HepG2 (cell line): ENCODE data around the gene ORC2. TPM values are rescaled to one million over a fixed set of nuclear protein-coding genes. Genes with fewer than 3 reads are reported as not detected.

Experiments used
- ETV6 ChIP-seq: sonication (generic); formaldehyde crosslinking; conservative IDR thresholded peaks from 2 replicates; pipeline ENCODE4 v1.4.0; 2020; ENCODE audit warnings: missing genetic modification reagents
- FOXA3 ChIP-seq: IDR thresholded peaks from 2 replicates; pipeline ENCODE4 v1.6.1; 2016; ENCODE audit warnings: missing genetic modification reagents, missing compliant biosample characterization
- FOXK1 ChIP-seq: sonication (generic); formaldehyde crosslinking; IDR thresholded peaks from 2 replicates; pipeline ENCODE4 v1.4.0; 2020; ENCODE audit warnings: low read depth, missing genetic modification reagents, borderline replicate concordance
- FOXP1 ChIP-seq, 2 experiments: fragments of 450-650 bp in 1 of 2; IDR thresholded peaks; 2 replicates each; pipeline ENCODE4 v1.6.1; 2017 to 2018; ENCODE audit warnings: antibody characterized with exemption in 1 of 2
- GZF1 ChIP-seq: sonication (generic); formaldehyde crosslinking; IDR thresholded peaks from 2 replicates; pipeline ENCODE4 v1.5.1; 2020; ENCODE audit warnings: mild to moderate bottlenecking, missing genetic modification reagents
- KMT2B ChIP-seq: IDR thresholded peaks from 2 replicates; pipeline ENCODE4 v1.6.1; 2016; ENCODE audit warnings: missing genetic modification reagents, missing compliant biosample characterization
- MIER3 ChIP-seq: IDR thresholded peaks from 2 replicates; pipeline ENCODE4 v1.6.1; 2016; ENCODE audit warnings: missing compliant biosample characterization, borderline replicate concordance
- MXD4 ChIP-seq: IDR thresholded peaks from 2 replicates; pipeline ENCODE4 v1.6.1; 2016; ENCODE audit warnings: mild to moderate bottlenecking, missing biosample characterization, missing genetic modification reagents
- NFATC3 ChIP-seq: sonication (generic); formaldehyde crosslinking; IDR thresholded peaks from 2 replicates; pipeline ENCODE4 v1.5.1; 2020; ENCODE audit warnings: mild to moderate bottlenecking, missing genetic modification reagents
- NONO ChIP-seq, 2 experiments: fragments of 450-650 bp in 1 of 2; sonication (generic) in 1 of 2; formaldehyde crosslinking in 1 of 2; IDR thresholded peaks in 1 of 2; conservative IDR thresholded peaks in 1 of 2; 2 replicates each; pipeline versions ENCODE4 v1.6.1 to v1.8.0; 2017 to 2022; ENCODE audit warnings: mild to moderate bottlenecking in 1 of 2, missing genetic modification reagents in 1 of 2, moderate library complexity in 1 of 2
- PAXIP1 ChIP-seq: sonication (generic); formaldehyde crosslinking; conservative IDR thresholded peaks from 2 replicates; pipeline ENCODE4 v1.4.0; 2020; ENCODE audit warnings: mild to moderate bottlenecking, missing genetic modification reagents, moderate library complexity
- PHF8 ChIP-seq: sonication (generic); formaldehyde crosslinking; IDR thresholded peaks from 2 replicates; pipeline ENCODE4 v1.5.0; 2020; ENCODE audit warnings: missing genetic modification reagents
- RCOR2 ChIP-seq: IDR thresholded peaks from 2 replicates; pipeline ENCODE4 v1.6.1; 2016; ENCODE audit warnings: missing biosample characterization, missing genetic modification reagents
- RELA ChIP-seq: sonication (generic); formaldehyde crosslinking; IDR thresholded peaks from 2 replicates; pipeline ENCODE4 v1.4.0; 2020; ENCODE audit warnings: missing genetic modification reagents
- SOX6 ChIP-seq, 2 experiments: fragments of 450-650 bp in 1 of 2; sonication (generic) in 1 of 2; formaldehyde crosslinking in 1 of 2; IDR thresholded peaks; 2 replicates each; pipeline versions ENCODE4 v1.4.0 to v1.6.1; 2017 to 2020; ENCODE audit warnings: antibody characterized with exemption in 1 of 2, mild to moderate bottlenecking in 1 of 2, missing genetic modification reagents in 1 of 2
- THAP7 ChIP-seq: sonication (generic); formaldehyde crosslinking; IDR thresholded peaks from 2 replicates; pipeline ENCODE4 v1.8.1; 2023; ENCODE audit warnings: mild to moderate bottlenecking, missing genetic modification reagents
- WIZ ChIP-seq: sonication (generic); formaldehyde crosslinking; IDR thresholded peaks from 2 replicates; pipeline ENCODE4 v1.5.1; 2020; ENCODE audit warnings: mild to moderate bottlenecking, missing genetic modification reagents
- ZNF326 ChIP-seq: sonication (generic); formaldehyde crosslinking; IDR thresholded peaks from 2 replicates; pipeline ENCODE4 v1.4.0; 2020; ENCODE audit warnings: missing genetic modification reagents, borderline replicate concordance
- ZNF34 ChIP-seq: sonication (generic); formaldehyde crosslinking; IDR thresholded peaks from 2 replicates; pipeline ENCODE4 v1.4.0; 2020; ENCODE audit warnings: mild to moderate bottlenecking, missing genetic modification reagents, borderline replicate concordance
- ZNF629 ChIP-seq: sonication (generic); formaldehyde crosslinking; conservative IDR thresholded peaks from 2 replicates; pipeline ENCODE4 v1.5.0; 2020; ENCODE audit warnings: missing genetic modification reagents
- ZNF678 ChIP-seq: sonication (generic); formaldehyde crosslinking; IDR thresholded peaks from 2 replicates; pipeline ENCODE4 v1.4.0; 2020; ENCODE audit warnings: mild to moderate bottlenecking, missing genetic modification reagents
- ZNF7 ChIP-seq: IDR thresholded peaks from 2 replicates; pipeline ENCODE4 v1.6.1; 2016; ENCODE audit warnings: missing biosample characterization, missing genetic modification reagents
- ZNF724P ChIP-seq: sonication (generic); formaldehyde crosslinking; IDR thresholded peaks from 2 replicates; pipeline ENCODE4 v1.8.0; 2022; ENCODE audit warnings: missing genetic modification reagents, borderline replicate concordance
- polyA plus RNA-seq, 8 experiments: library from polyadenylated mRNA; depleted of rRNA in 3 of 8; stranded (reverse) in 7 of 8; unstranded in 1 of 8; fragments of >200 nt; fragmentation: Illumina TruSeq in 4 of 8; extraction: Trizol in 4 of 8; gene quantifications; 2 replicates each; pipeline versions ENCODE4 v1.2.1 to v1.2.3, GENCODE V29; 2011 to 2016; ENCODE audit warnings: low read depth in 4 of 8, missing spikeins in 1 of 8, mixed read lengths in 1 of 8; ENCODE audit not compliant: insufficient read depth in 1 of 8
- total RNA-seq, 5 experiments: library from RNA; depleted of rRNA; stranded (reverse); fragments of >200 nt; fragmentation: Illumina TruSeq; extraction: Trizol; gene quantifications; 2 replicates each; pipeline ENCODE4 v1.2.3, GENCODE V29; 2016; ENCODE audit warnings: low read depth in 1 of 5
- TF ChIP-seq, protein P1 (sequence below): IDR thresholded peaks from 2 replicates; pipeline ENCODE4 v1.6.1; 2016; ENCODE audit warnings: missing biosample characterization, missing genetic modification reagents, low read depth

Gene ORC2
- total and polyA plus RNA-seq, 2 of the 13 experiments (the other 11 are each of a cell fraction or from before 2014, with no cell fraction given), result 19.3 to 73.5 TPM

DNA sequence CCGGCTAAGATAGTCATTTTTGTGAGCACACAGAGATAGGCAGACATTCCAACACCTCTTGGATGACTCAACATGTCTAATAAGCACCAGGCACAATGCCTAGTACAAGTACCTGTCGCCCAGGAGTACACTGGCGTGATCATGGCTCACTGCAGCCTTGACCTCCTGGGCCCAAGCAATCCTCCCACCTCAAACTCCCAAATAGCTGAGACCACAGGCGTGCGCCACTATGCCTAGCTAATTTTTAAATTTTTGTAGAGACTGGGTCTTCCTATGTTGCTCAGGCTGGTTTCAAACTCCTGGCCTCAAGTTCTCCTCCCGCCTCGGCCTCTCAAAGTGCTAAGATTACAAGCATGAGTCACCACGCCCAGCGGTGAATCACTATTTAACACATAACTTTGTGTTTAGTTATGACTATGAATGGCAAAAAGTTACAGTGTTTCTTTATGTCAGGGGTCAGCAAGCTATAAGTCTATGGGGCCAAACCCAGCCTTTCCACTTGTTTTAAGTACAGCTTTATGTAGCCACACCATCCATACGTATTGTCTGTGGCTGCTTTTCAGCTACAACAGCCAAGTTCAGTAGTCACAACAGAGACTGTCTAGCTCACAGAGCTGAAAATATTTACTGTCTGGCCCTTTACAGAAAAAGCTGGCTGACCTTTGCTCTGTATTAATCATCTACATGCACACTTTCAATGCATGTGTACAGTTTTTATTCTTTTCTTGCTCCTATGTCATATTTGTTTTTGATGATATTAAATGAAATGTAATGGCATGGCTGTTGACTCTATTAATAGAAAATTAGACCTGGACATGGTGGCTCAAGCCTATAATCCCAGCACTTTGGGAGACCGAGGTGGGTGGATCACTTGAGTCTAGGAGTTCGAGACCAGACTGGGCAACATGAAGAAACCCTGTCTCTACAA lies 18.7 kb downstream of the ORC2 start (continued):
- TF ChIP-seq PAXIP1 (CRISPR knock-in tag), result peak; percentile 23; the same call in 1 of the 2 replicates
- TF ChIP-seq NFATC3 (CRISPR knock-in tag), result 0 out of 2 replicates have a peak, but pooled peaks have one; percentile 80
- TF ChIP-seq, protein P1, sequence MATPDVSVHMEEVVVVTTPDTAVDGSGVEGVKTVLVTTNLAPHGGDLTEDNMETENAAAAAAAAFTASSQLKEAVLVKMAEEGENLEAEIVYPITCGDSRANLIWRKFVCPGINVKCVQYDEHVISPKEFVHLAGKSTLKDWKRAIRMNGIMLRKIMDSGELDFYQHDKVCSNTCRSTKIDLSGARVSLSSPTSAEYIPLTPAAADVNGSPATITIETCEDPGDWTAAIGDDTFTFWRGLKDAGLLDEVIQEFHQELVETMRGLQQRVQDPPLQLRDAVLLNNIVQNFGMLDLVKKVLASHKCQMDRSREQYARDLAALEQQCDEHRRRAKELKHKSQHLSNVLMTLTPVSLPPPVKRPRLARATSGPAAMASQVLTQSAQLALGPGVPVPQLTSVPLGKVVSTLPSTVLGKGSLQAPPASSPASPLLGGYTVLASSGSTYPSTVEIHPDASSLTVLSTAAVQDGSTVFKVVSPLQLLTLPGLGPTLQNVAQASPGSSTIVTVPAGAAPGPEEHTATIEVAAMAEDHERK (CRISPR knock-in tag), result no peak
- no peak for TF ChIP-seq ZNF629 (CRISPR knock-in tag)
- no peak for TF ChIP-seq THAP7
- no peak for TF ChIP-seq SOX6 (IDR thresholded peaks at IDR 0.05)
- peak; percentile 66 for TF ChIP-seq SOX6 (CRISPR knock-in tag; IDR thresholded peaks at IDR 0.05)
- no peak for TF ChIP-seq ETV6
- TF ChIP-seq ZNF34 (CRISPR knock-in tag), result no peak
- no peak for TF ChIP-seq FOXP1 (IDR thresholded peaks at IDR 0.05)
- TF ChIP-seq FOXP1 (CRISPR knock-in tag; IDR thresholded peaks at IDR 0.05), result peak; percentile 54
- TF ChIP-seq FOXK1, result peak; percentile 85; the same call in 1 of the 2 replicates
- no peak for TF ChIP-seq NONO (IDR thresholded peaks at IDR 0.05)
- 0 out of 2 replicates have a peak, but pooled peaks have one; percentile 34 for TF ChIP-seq NONO (CRISPR knock-in tag; conservative IDR thresholded peaks at IDR 0.05)
- no peak for TF ChIP-seq GZF1 (CRISPR knock-in tag)
- TF ChIP-seq ZNF326 (CRISPR knock-in tag), result no peak
- TF ChIP-seq ZNF7 (CRISPR knock-in tag), result 0 out of 2 replicates have a peak, but pooled peaks have one; percentile 11
- TF ChIP-seq PHF8 (CRISPR knock-in tag), result no peak
- TF ChIP-seq RCOR2 (CRISPR knock-in tag), result peak; percentile 33; the same call in 1 of the 2 replicates
- TF ChIP-seq WIZ (CRISPR knock-in tag), result no peak
- 0 out of 2 replicates have a peak, but pooled peaks have one; percentile 34 for TF ChIP-seq ZNF724P (CRISPR knock-in tag)
- no peak for TF ChIP-seq MXD4
- TF ChIP-seq FOXA3 (CRISPR knock-in tag), result peak; percentile 62
- no peak for TF ChIP-seq RELA (CRISPR knock-in tag)
- TF ChIP-seq MIER3 (CRISPR knock-in tag), result no peak
- TF ChIP-seq KMT2B (CRISPR knock-in tag), result no peak
- TF ChIP-seq ZNF678 (CRISPR knock-in tag), result no peak
